HG02610 (cell line): Measurements from ENCODE around the gene HSF2BP.
"Not testable (repeated sequence)": the region's sequence is repeated elsewhere in the genome, so short reads cannot be mapped to it uniquely, and the experiment has no call there.

Source experiments
- ATAC-seq: cut with Tn5 transposase; IDR thresholded peaks from one replicate; pipeline ENCODE4 v1.9.1; 2021; ENCODE audit warnings: mild to moderate bottlenecking, moderate library complexity; ENCODE audit not compliant: unreplicated experiment

Gene HSF2BP

GRCh38 chr21:43652616-43653015 lies 6.7 kb downstream of the HSF2BP start:
- no peak for ATAC-seq

- ATAC-seq = not testable (repeated sequence)
Measured at GRCh38 chr21:43651926-43652325, 7.4 kb downstream of the HSF2BP start.

- no peak for ATAC-seq
Measured at GRCh38 chr21:43648171-43648570, 11.1 kb downstream of the HSF2BP start.

- ATAC-seq = no peak
Measured at GRCh38 chr21:43646550-43647260, 12.6 kb downstream of the HSF2BP start.

DNA sequence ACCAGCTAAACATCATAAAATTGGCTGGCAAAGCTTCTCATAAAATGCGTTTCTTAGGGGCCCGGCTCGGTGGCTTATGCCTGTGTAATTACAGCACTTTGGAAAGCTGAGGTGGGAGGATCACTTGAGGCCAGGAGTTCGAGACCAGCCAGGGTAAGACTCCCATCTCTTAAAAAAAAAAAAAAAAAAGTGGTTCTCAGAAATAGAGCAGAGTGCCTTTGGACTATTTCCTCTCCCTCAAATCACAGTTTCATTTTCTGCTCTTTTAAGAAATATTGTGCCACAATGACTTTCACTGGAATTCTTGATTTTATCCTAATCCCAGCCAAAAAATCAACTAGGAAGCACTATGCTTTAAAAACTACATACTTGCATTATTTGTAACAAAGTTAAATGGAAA lies 13.3 kb downstream of the HSF2BP start:
- no peak for ATAC-seq

DNA sequence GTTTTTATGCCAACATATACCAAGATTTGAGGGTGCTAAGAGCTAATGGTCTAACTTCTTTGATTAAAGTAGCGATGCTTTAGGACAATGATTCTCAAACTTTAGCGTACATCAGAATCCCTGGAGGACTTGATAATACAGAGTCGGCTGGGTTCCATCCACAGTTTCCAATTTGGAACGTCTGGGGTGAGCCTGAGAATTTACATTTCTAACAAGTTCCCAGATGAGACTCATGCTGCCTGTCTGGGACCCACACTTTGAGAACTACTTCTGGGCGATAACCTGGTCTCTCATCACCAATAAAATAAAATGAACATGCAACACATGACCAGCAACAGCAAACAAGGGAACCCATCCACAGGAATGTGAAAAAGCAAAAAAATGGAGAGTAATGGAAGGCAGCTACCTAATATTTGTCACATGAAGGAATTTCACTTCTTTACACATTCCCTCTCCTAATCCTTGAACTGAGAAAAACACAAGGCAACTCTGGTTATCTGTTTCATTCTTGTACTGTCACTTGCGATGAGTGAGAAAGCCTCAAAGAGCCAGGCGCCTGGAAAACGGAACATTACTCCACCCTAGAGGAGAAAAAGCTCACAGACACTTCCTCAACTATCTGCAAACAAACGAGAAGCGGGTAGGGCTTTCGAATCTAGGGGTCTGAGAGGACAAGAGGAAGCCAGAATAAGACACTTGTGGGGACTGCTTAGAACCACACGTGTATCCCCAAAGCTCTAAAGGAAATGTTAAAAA lies 14.0 kb downstream of the HSF2BP start:
- no peak for ATAC-seq

DNA sequence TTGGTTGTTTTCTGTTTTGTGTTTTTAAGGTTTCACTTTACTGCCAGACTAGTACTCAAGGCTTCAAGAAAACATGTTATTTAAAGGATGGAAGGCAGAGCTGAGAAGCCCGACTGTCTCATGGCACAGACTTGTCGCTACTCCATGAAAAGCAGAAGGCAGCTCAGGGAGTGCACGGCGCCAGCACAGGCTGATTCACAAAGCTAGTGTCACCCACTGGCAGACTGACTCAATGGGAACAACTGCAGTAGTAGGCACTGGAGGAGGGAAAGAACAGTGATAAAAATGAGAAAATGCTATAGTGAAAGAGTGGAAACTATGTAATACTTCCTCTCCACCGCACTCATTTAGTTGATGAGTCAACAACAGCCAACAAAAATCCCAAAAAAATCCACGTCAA lies 14.7 kb downstream of the HSF2BP start:
- ATAC-seq = no peak

DNA sequence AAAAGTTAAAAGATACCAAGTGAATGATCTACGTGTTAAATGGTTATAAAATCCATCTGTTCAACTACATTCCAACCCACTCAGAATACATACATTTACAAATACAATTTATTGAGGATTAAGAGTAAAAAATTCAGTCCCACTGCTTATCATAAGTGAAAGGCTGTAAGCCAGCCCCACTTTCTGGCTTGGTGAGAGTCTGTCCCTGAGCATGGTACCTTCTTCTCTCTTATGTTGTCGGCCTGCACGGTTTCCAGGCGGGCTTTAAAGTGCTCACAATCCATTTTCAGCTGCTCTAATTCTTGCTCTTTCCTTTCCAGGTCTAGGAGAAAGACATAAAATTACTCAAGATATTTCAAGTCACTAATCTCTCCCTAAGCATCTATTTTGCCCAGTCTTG lies 15.2 kb downstream of the HSF2BP start:
- ATAC-seq = no peak

DNA sequence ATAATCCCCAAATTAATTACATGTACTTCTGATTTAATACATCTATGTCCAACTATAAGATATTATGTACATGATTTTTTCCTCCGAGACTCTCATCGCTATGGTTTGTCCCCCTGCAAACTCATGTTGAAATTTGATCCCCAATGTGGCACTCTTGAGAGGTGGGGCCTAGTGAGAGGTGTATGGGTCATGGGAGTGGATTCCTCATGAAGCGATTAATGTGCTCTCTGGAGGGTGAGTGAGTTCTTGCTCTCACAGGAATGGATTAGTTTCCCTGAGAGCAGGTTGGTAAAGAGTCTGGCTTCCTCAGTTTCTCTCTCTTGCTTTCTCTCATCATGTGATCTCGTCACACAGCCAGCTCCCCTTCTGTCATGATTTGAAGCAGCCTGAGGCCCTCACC lies 16.1 kb downstream of the HSF2BP start:
- ATAC-seq = no peak

DNA sequence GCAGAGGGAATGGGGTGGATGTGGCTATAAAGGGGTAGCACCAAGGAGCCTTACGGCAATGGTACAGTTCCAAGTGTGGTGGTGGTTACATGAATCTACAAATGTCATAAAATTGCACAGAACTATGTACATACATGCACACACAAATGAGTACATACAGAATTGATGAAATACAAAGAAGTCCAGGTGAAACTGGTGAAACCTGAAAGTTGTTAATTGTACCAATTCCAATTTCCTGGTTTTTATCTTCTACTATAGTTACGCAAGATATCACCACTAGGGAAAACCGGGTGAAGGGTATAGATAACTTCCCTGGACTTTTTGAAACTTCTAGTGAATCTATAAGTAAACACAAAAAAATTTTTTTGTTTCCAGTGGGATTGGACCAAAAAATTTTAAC lies 18.9 kb downstream of the HSF2BP start:
- ATAC-seq = no peak

DNA sequence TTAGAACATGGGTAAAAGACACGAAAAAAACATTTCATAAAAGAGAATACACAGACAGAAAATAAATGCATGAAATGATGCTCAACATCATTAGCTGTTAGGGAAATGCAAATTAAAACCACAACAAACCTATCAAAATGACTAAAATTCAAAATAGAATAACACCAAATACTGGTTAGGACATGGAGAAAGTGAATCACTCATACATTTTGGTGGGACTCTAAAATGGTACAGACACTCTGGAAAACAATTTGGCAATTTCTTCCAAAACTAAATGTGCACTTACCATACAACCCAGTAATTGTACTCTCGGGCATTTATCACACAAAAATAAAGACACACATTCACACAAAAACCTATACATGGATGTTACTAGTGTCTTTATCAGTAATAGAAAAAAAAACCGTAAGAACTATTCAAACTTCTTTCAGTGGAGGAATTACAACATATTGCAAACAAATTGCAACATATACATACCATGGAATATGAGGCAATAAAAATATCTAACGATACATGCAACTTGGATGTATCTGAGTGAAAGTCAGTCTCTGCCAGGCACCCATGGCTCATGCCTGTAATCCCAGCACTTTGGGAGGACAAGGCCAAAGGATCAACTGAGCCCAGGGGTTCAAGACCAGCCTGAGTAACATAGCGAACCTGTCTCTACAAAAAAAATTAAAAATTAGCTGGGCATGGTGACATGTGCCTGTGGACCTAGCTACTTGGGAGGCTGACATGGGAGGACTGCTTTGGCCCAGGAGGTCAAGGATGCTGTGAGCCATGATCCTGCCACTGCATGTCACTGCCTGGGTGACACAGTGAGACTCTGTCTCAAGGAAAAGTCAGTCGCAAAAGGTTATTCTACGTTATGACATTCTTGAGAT lies 19.6 kb downstream of the HSF2BP start:
- no peak for ATAC-seq

DNA sequence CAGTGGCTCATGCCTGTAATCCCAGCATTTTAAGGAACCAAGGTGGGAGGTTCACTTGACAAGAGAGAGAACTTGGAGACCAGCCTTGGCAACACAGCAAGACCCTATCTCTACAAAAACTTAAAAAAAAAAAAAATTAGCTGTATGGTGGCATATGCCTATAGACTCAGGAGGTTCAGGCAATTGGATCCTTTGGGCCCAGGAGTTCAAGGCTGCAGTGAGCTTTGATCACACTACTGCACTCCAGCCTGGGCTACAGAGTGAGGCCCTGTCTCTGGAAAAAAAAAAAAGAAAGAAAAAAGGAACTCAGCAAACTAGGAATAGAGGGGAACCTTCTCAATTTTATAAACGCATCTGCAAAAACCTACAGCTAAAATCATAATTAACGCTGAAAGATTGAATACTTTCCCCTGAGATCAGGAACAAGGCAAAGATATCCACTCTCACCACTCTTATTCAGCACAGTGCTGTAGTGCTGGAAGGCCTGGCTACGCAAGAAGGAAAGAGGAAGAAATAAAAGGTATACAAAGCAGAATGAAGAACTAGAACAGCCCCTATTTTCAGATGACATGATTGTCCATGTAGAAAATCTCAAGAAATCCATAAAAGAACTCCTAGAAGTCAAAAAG lies 21.6 kb downstream of the HSF2BP start:
- ATAC-seq = no peak

GRCh38 chr21:43635436-43635835 lies 23.9 kb downstream of the HSF2BP start:
- ATAC-seq = no peak

DNA sequence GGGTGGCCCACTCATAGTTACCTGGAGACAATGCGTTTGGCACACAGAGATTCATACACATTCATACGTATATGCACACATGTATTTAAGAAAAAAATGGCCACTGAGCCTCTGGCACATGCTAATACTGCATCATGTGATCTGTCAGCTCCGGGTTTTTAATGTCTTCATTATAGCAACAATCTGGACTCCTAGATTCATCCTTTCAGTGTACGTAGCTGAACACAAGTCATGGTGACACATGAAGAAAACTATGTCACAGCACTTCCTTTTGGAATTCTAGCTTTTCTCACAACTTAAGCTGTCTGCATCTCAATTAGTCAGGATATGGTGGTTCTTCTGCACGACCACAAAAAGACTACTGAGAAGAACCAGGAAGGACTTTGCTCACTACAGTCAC lies 24.7 kb downstream of the HSF2BP start:
- no peak for ATAC-seq

GRCh38 chr21:43632373-43632905 lies 26.8 kb downstream of the HSF2BP start:
- ATAC-seq = no peak

- ATAC-seq = no peak
Measured at GRCh38 chr21:43631411-43632107, 27.7 kb downstream of the HSF2BP start.

GRCh38 chr21:43627527-43627926 lies 31.8 kb downstream of the HSF2BP start:
- no peak for ATAC-seq

DNA sequence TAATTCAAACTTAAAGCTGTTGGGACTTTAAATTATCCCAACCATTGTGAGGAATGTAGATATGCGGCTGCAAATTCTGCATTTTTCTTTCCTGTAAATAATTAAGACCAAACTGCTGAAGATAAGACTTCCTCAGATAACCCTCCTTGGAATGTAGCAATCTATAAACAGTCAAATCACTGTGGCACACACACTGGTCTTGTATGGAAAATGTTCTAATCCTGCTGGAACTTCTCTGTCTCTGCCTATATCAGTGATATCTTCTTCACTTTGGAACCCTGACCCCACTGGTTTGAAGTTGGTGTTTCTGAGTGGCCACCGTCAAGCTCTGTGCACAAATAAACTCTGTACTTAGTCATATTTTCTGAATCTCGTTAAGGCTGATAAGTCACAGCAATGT lies 32.9 kb downstream of the HSF2BP start:
- no peak for ATAC-seq

- ATAC-seq = no peak
Measured at GRCh38 chr21:43624339-43624738, 34.9 kb downstream of the HSF2BP start.

- no peak for ATAC-seq
Measured at GRCh38 chr21:43623588-43623987, 35.7 kb downstream of the HSF2BP start.
